H1 (cell line): ENCODE results near the gene SYNE4.

Source experiments
- BCL11A ChIP-seq, 2 experiments: IDR thresholded peaks; one replicate each; pipeline ENCODE4 v1.6.1; 2011; ENCODE audit warnings: low read depth in 2 of 2, low read length in 2 of 2, mild to moderate bottlenecking in 2 of 2
- CBX8 ChIP-seq: fragments of 300-800, 300-1000 bp; sonication (generic); IDR thresholded peaks from 2 replicates; pipeline ENCODE4 v1.7.1; 2016; ENCODE audit warnings: low read depth, low read length, borderline replicate concordance
- EGR1 ChIP-seq: IDR thresholded peaks from 2 replicates; pipeline ENCODE4 v1.6.1; 2011; ENCODE audit warnings: low read depth, low read length, borderline replicate concordance
- JUND ChIP-seq: IDR thresholded peaks from 2 replicates; pipeline ENCODE4 v1.6.1; 2011; ENCODE audit warnings: mild to moderate bottlenecking, improper control_type of control experiment, low read length
- POLR2A ChIP-seq, 2 experiments: IDR thresholded peaks; 1 replicate in 1 of 2; 2 replicates in 1 of 2; pipeline ENCODE4 v1.6.1; 2011; ENCODE audit warnings: low read depth in 2 of 2, low read length in 2 of 2, mild to moderate bottlenecking in 2 of 2; ENCODE audit errors: control extremely low read depth in 1 of 2
- RFX5 ChIP-seq: IDR thresholded peaks from 2 replicates; pipeline ENCODE4 v1.6.1; 2011; ENCODE audit warnings: low read depth, low read length, improper control_type of control experiment, borderline replicate concordance
- SP4 ChIP-seq: IDR thresholded peaks from 2 replicates; pipeline ENCODE4 v1.6.1; 2012; ENCODE audit warnings: low read length, inconsistent platforms
- SUZ12 ChIP-seq: fragments of 200-600 bp; sonication (generic); IDR thresholded peaks from 2 replicates; pipeline ENCODE4 v1.6.1; 2012; ENCODE audit warnings: mild to moderate bottlenecking, inconsistent platforms, low read length, moderate library complexity, mixed read lengths

DNA sequence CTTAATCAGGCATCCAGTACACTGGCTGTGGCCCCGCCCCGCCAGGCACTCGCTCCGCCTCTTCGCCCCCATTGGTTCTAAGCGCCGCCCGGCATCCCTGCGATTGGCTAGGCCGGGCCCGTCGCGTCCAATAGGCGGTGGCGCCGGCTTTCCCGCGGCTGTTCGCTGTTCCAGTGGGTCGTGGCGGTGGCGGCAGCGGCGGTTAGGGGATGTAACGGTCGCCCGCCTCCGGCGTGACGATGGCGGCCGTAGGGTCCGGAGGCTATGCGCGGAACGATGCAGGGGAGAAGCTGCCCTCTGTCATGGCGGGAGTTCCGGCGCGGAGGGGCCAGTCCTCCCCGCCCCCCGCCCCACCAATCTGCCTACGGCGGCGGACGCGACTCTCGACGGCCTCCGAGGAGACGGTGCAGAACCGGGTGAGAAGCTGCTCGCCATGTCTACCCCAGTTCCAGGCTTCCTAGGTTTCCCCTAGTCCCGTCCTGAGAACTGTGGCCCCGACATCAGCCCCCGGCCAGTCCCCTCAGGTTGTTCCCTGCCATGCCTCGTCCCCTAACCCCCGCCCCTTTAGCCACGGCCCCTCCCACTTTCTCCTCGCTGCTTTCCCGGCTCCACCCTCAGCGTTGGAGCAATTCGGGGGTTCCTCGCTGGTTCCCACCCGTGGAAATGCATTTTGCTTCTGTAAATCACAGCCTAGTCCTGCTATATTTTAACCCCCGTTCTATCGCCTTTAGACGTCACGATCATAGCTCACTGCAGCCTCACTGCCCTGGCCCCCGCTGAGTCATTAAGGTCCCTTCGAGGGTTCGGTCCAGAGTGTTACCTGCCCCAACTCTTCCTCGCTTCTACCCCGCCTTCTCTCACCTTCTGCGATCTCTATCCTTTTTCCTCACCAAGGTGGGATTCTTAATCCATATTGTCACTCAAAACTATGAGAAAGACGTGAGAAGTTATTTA is 46.4 kb upstream of the SYNE4 start, which contains the start of gene WDR62:
- no peak for TF ChIP-seq CBX8
- TF ChIP-seq BCL11A (IDR thresholded peaks at IDR 0.05; ENCODE audit: low read depth in 2 of 2, low read length in 2 of 2), result no peak
- TF ChIP-seq SUZ12, result no peak
- no peak for TF ChIP-seq SP4
- no peak for TF ChIP-seq JUND
- TF ChIP-seq POLR2A (IDR thresholded peaks at IDR 0.05; ENCODE audit: control extremely low read depth in 1 of 2, low read depth in 2 of 2, low read length in 2 of 2), result no peak; a peak in 1 of 3 replicates
- no peak for TF ChIP-seq RFX5
- no peak for TF ChIP-seq EGR1
